Erythroblast (primary cell): ENCODE results near the gene OTUB2.

Experiments
- GATA1 ChIP-seq: IDR thresholded peaks from 2 replicates; pipeline ENCODE4 v1.6.1; 2011; ENCODE audit warnings: low read depth, mild to moderate bottlenecking, control low read depth, low read length, moderate library complexity
- POLR2A ChIP-seq: IDR thresholded peaks from 2 replicates; pipeline ENCODE4 v1.6.1; 2011; ENCODE audit warnings: mild to moderate bottlenecking, low read length

DNA sequence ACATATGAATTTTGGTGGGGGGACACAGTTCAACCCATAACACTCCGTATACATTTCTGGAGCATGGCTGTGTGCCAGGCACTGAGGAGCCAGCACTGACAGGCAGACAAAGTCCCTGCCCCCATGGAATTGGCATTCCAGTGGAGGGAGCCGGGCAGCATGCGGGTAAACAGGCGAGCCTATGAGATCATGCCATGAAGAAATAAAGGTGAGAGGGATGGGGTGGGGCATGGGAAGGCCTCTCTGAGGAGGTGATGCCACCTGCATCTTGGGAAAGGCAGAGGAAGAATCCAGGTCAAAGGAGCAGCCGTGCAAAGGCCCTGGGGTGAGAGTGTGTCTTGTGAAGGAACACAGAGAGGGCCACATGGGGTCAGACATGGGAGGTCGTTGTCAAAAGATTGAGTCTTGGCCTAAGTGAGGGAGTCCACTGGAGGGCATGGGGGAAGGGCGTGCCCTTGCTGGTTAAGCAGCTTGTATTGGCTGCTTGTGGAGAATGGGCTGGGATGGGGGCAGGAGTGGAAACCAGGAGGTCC, 3.6 kb downstream of the OTUB2 start:
- TF ChIP-seq POLR2A (no peak), GATA1 (no peak)
